PC-9 (cell line): ENCODE data around the gene AP1S2. TPM values are rescaled to one million over a fixed set of nuclear protein-coding genes. Genes with fewer than 3 reads are reported as not detected.
"Not testable (repeated sequence)": the region's sequence is repeated elsewhere in the genome, so short reads cannot be mapped to it uniquely, and the experiment has no call there.

Source experiments
- BruUV-seq: library from RNA; stranded (reverse); fragments of 400-500 nt; replicated peaks from 2 replicates; lab custom pipeline; 2021; lab: Mats Ljungman, UMichigan
- CTCF ChIA-PET: fragments of 300-600 bp; sonication (Branson Sonifier 250); formaldehyde crosslinking; loops from one replicate; lab custom pipeline; 2022; ENCODE audit warnings: antibody characterized with exemption; lab: Charles Lee
- POLR2A ChIA-PET: fragments of 300-600 bp; sonication (Branson Sonifier 250); formaldehyde crosslinking; loops from one replicate; lab custom pipeline; 2022; ENCODE audit warnings: antibody characterized with exemption; ENCODE audit not compliant: unreplicated experiment; lab: Charles Lee
- DNase-seq, 2 experiments: peaks; one replicate each; pipeline versions ENCODE4 v3.0.0 to v3.0.0-alpha.2; 2015 to 2022; ENCODE audit warnings: mixed read lengths in 1 of 2
- H2AFZ ChIP-seq: fragments of 200-600 bp; sonication (generic); 2 replicates; pipeline ENCODE4 v1.8.1; 2017; ENCODE audit warnings: antibody characterized with exemption
- H3F3A ChIP-seq: fragments of 200-600 bp; sonication (generic); 2 replicates; pipeline ENCODE4 v1.8.1; 2017; ENCODE audit warnings: antibody characterized with exemption, mild to moderate bottlenecking, low read depth; ENCODE audit not compliant: insufficient read depth
- H3K27ac ChIP-seq: fragments of 200-600 bp; sonication (generic); 2 replicates; pipeline ENCODE4 v1.6.1; 2016; ENCODE audit warnings: mixed run types
- H3K27me3 ChIP-seq: fragments of 200-600 bp; sonication (generic); 2 replicates; pipeline ENCODE4 v1.6.1; 2016; ENCODE audit warnings: low read depth, mixed run types; ENCODE audit not compliant: insufficient read depth
- H3K36me3 ChIP-seq: fragments of 200-600 bp; sonication (generic); 2 replicates; pipeline ENCODE4 v1.6.1; 2016; ENCODE audit warnings: low read depth, mixed run types
- H3K4me1 ChIP-seq: fragments of 200-600 bp; sonication (generic); replicated peaks from 2 replicates; pipeline ENCODE4 v1.6.1; 2016; ENCODE audit warnings: mixed run types; ENCODE audit not compliant: insufficient read depth
- H3K4me2 ChIP-seq: fragments of 200-600 bp; sonication (generic); 2 replicates; pipeline ENCODE4 v1.6.1; 2017; ENCODE audit warnings: mixed run types
- H3K4me3 ChIP-seq: fragments of 200-600 bp; sonication (generic); 2 replicates; pipeline ENCODE4 v1.6.1; 2016; ENCODE audit warnings: mixed run types
- H3K79me2 ChIP-seq: fragments of 200-600 bp; sonication (generic); 2 replicates; pipeline ENCODE4 v1.6.1; 2017; ENCODE audit warnings: low read depth, mixed run types
- H3K9me2 ChIP-seq: fragments of 200-600 bp; sonication (generic); 2 replicates; pipeline ENCODE4 v1.8.1; 2017; ENCODE audit warnings: mild to moderate bottlenecking; ENCODE audit not compliant: insufficient read depth
- H3K9me3 ChIP-seq: fragments of 200-600 bp; sonication (generic); 2 replicates; pipeline ENCODE4 v1.8.1; 2016; ENCODE audit warnings: low read depth; ENCODE audit not compliant: insufficient read depth
- H4K20me1 ChIP-seq: fragments of 200-600 bp; sonication (generic); 2 replicates; pipeline ENCODE4 v1.8.1; 2017; ENCODE audit not compliant: insufficient read depth
- CTCF ChIP-seq: fragments of 200-600 bp; sonication (generic); conservative IDR thresholded peaks from 2 replicates; pipeline ENCODE4 v1.6.1; 2017; ENCODE audit warnings: mixed run types, antibody characterized with exemption, mild to moderate bottlenecking, moderate library complexity
- EZH2 ChIP-seq: fragments of 200-600 bp; sonication (generic); IDR thresholded peaks from 2 replicates; pipeline ENCODE4 v1.8.0; 2017; ENCODE audit warnings: antibody characterized with exemption, low read depth
- intact Hi-C: fragments of 100-400 bp; cut with micrococcal nuclease; formaldehyde crosslinking; loops from one replicate; pipeline ENCODE4 v1.10.0; 2022; ENCODE audit not compliant: unreplicated experiment
- total RNA-seq: library from RNA; stranded (reverse); gene quantifications from 2 replicates; pipeline ENCODE4 v1.2.3, GENCODE V29; 2021

Gene AP1S2
- total RNA-seq, 1 experiment from 2014 or later, result 14.2 TPM

DNA sequence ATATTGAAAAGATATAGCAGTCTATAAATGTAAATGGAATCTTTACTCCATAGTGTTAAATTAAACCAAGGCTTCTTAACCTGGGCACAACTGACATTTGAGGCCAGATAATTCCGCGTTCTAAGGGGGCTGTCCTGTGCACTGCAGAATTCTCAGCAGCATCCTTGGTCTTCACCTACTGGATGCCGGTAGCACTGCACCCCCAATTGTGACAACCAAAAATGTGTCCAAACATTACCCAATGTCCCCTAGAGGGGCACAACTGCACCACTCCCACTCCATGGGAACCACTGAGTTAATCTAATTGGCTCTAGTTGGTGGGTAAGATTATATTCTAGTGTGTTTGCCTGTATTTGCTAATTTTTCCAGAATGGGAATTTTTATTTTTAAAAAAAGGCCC lies 16.6 kb downstream of the AP1S2 start:
- no peak for DNase-seq
- Histone ChIP-seq H3K4me2 (no peak overlapping the region), H4K20me1 (no peaks in the 10 kb centered on the region), H3K27me3 (no peaks in the 10 kb centered on the region), H2AFZ (no peak overlapping the region), H3K27ac (no peak overlapping the region), H3K4me1 (no peaks in the 10 kb centered on the region), H3K36me3 (no peaks in the 10 kb centered on the region), H3K9me3 (no peaks in the 10 kb centered on the region), H3F3A (no peaks in the 10 kb centered on the region), H3K9me2 (no peaks in the 10 kb centered on the region), H3K4me3 (no peak overlapping the region), H3K79me2 (no peaks in the 10 kb centered on the region)
- CTCF ChIA-PET, result no interaction called here
- TF ChIP-seq CTCF (0 out of 2 replicates have a peak, but pooled peaks have one; percentile 39), EZH2 (no peak)
- intact Hi-C loops, result no loop called here
- BruUV-seq, result no TSS peak
- POLR2A ChIA-PET, result no interaction called here

GRCh38 chrX:15834827-15835595 lies 19.6 kb downstream of the AP1S2 start:
- Histone ChIP-seq H3K27ac (no peak overlapping the region), H3K9me2 (no peaks in the 10 kb centered on the region), H4K20me1 (no peaks in the 10 kb centered on the region), H3K27me3 (no peaks in the 10 kb centered on the region), H3K4me1 (no peaks in the 10 kb centered on the region), H3K79me2 (no peaks in the 10 kb centered on the region), H3F3A (no peaks in the 10 kb centered on the region), H3K4me2 (no peak overlapping the region), H2AFZ (no peak overlapping the region), H3K9me3 (no peaks in the 10 kb centered on the region), H3K4me3 (no peak overlapping the region), H3K36me3 (no peaks in the 10 kb centered on the region)
- intact Hi-C loops, result no loop called here
- peak in 1 of 2 experiments; percentile 74 for DNase-seq
- POLR2A ChIA-PET, result no interaction called here
- no TSS peak for BruUV-seq
- CTCF ChIA-PET, result no interaction called here
- TF ChIP-seq EZH2, result no peak
- TF ChIP-seq CTCF, result no peak

- H3K4me1 ChIP-seq, result no peaks in the 10 kb centered on the region
- TF ChIP-seq CTCF, result no peak
- no peak for TF ChIP-seq EZH2
- no peaks in the 10 kb centered on the region for H3K79me2 ChIP-seq
- H4K20me1 ChIP-seq, result no peaks in the 10 kb centered on the region
- no peaks in the 10 kb centered on the region for H3K27me3 ChIP-seq
- ChIA-PET POLR2A (no interaction called here), CTCF (no interaction called here)
- H3F3A ChIP-seq, result no peaks in the 10 kb centered on the region
- no peak overlapping the region for H3K4me3 ChIP-seq
- no peak overlapping the region for H3K4me2 ChIP-seq
- H2AFZ ChIP-seq, result no peak overlapping the region
- intact Hi-C loops, result no loop called here
- no TSS peak for BruUV-seq
- H3K9me3 ChIP-seq, result no peaks in the 10 kb centered on the region
- no peak overlapping the region for H3K27ac ChIP-seq
- no peak for DNase-seq
- H3K9me2 ChIP-seq, result no peaks in the 10 kb centered on the region
- no peaks in the 10 kb centered on the region for H3K36me3 ChIP-seq
Measured at GRCh38 chrX:15834053-15834452, 20.6 kb downstream of the AP1S2 start.

DNA sequence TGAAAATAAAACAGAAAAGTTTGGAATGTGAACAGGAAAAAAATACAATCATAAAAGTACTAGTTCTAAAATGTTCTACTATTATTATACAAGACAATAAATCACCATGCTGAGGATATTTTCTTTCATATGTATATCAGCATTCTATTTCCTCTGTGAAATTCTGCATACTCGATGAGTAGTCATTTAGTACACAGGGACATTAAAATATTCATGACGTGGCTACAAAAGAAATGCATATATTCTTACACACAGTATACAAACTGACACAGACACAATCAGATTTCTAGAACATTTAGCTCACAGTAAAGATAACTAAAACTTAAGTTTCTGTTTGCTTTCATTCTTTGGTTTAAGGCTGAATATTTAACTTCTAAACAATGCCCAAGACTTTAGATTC lies 23.3 kb downstream of the AP1S2 start:
- CTCF ChIA-PET, H3K27me3 ChIP-seq, H3K79me2 ChIP-seq, H4K20me1 ChIP-seq, H3K4me3 ChIP-seq, POLR2A ChIA-PET, H3K36me3 ChIP-seq, DNase-seq, H3K4me1 ChIP-seq, H3K4me2 ChIP-seq, H3K27ac ChIP-seq, BruUV-seq, H3K9me2 ChIP-seq, H2AFZ ChIP-seq, H3F3A ChIP-seq, intact Hi-C loops, H3K9me3 ChIP-seq: not testable (repeated sequence)
